Panc1 (cell line): ENCODE data around the gene ATP13A2.

Source experiments
- POLR2AphosphoS5 ChIP-seq: IDR thresholded peaks from 2 replicates; pipeline ENCODE4 v1.6.1; 2012; ENCODE audit warnings: mild to moderate bottlenecking, low read depth, low read length, moderate library complexity
- SIN3A ChIP-seq: IDR thresholded peaks from 2 replicates; pipeline ENCODE4 v1.6.1; 2012; ENCODE audit warnings: low read depth, mild to moderate bottlenecking, low read length, moderate library complexity, borderline replicate concordance; ENCODE audit not compliant: insufficient read depth
- TCF7L2 ChIP-seq: IDR thresholded peaks from 2 replicates; pipeline ENCODE4 v1.6.1; 2011; ENCODE audit warnings: mild to moderate bottlenecking, low read depth, low read length, inconsistent platforms
- TF ChIP-seq, protein P1 (sequence below): fragments of 450-650 bp; IDR thresholded peaks from 2 replicates; pipeline ENCODE4 v1.5.1; 2017; ENCODE audit warnings: mild to moderate bottlenecking
- TF ChIP-seq, protein P2 (sequence below), 2 experiments: IDR thresholded peaks; 2 replicates each; pipeline ENCODE4 v1.6.1; 2011 to 2012; ENCODE audit warnings: low read depth in 2 of 2, control low read depth in 1 of 2, low read length in 1 of 2, mild to moderate bottlenecking in 1 of 2, moderate library complexity in 1 of 2; ENCODE audit not compliant: insufficient read depth in 1 of 2

- TF ChIP-seq, protein P1, sequence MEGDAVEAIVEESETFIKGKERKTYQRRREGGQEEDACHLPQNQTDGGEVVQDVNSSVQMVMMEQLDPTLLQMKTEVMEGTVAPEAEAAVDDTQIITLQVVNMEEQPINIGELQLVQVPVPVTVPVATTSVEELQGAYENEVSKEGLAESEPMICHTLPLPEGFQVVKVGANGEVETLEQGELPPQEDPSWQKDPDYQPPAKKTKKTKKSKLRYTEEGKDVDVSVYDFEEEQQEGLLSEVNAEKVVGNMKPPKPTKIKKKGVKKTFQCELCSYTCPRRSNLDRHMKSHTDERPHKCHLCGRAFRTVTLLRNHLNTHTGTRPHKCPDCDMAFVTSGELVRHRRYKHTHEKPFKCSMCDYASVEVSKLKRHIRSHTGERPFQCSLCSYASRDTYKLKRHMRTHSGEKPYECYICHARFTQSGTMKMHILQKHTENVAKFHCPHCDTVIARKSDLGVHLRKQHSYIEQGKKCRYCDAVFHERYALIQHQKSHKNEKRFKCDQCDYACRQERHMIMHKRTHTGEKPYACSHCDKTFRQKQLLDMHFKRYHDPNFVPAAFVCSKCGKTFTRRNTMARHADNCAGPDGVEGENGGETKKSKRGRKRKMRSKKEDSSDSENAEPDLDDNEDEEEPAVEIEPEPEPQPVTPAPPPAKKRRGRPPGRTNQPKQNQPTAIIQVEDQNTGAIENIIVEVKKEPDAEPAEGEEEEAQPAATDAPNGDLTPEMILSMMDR, result no peak
- TF ChIP-seq POLR2AphosphoS5 (no peak), TCF7L2 (no peak), SIN3A (no peak)
- TF ChIP-seq, protein P2, sequence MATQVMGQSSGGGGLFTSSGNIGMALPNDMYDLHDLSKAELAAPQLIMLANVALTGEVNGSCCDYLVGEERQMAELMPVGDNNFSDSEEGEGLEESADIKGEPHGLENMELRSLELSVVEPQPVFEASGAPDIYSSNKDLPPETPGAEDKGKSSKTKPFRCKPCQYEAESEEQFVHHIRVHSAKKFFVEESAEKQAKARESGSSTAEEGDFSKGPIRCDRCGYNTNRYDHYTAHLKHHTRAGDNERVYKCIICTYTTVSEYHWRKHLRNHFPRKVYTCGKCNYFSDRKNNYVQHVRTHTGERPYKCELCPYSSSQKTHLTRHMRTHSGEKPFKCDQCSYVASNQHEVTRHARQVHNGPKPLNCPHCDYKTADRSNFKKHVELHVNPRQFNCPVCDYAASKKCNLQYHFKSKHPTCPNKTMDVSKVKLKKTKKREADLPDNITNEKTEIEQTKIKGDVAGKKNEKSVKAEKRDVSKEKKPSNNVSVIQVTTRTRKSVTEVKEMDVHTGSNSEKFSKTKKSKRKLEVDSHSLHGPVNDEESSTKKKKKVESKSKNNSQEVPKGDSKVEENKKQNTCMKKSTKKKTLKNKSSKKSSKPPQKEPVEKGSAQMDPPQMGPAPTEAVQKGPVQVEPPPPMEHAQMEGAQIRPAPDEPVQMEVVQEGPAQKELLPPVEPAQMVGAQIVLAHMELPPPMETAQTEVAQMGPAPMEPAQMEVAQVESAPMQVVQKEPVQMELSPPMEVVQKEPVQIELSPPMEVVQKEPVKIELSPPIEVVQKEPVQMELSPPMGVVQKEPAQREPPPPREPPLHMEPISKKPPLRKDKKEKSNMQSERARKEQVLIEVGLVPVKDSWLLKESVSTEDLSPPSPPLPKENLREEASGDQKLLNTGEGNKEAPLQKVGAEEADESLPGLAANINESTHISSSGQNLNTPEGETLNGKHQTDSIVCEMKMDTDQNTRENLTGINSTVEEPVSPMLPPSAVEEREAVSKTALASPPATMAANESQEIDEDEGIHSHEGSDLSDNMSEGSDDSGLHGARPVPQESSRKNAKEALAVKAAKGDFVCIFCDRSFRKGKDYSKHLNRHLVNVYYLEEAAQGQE (IDR thresholded peaks at IDR 0.05; ENCODE audit: insufficient read depth in 1 of 2, low read depth in 2 of 2, low read length in 1 of 2), result no peak
These were observed 39.4 kb downstream of the ATP13A2 start for GRCh38 chr1:16972189-16972895.
